ES-I3 (cell line): ENCODE data around the gene OTUB2.

Source experiments
- H3K36me3 ChIP-seq: 2 replicates; pipeline ENCODE4 v1.6.1; 2013; ENCODE audit warnings: mild to moderate bottlenecking, low read length, control low read depth, moderate library complexity; ENCODE audit not compliant: insufficient read depth
- H3K4me1 ChIP-seq: 2 replicates; pipeline ENCODE4 v1.6.1; 2013; ENCODE audit warnings: mild to moderate bottlenecking, control low read depth, low read length; ENCODE audit not compliant: insufficient read depth
- H3K9ac ChIP-seq: 2 replicates; pipeline ENCODE4 v1.6.1; 2013; ENCODE audit warnings: low read depth, mild to moderate bottlenecking, low read length, moderate library complexity
- H3K9me3 ChIP-seq: 2 replicates; pipeline ENCODE4 v1.6.1; 2013; ENCODE audit warnings: mild to moderate bottlenecking, low read length, moderate library complexity; ENCODE audit not compliant: control insufficient read depth, insufficient read depth

Gene OTUB2

GRCh38 chr14:94026173-94026888, at the start of gene OTUB2:
Gene OTUB2, plus strand, starts transcription at chr14:94026340. Its CDS starts 198 bp downstream, at chr14:94026538.
- H3K4me1 ChIP-seq = peaks cover 15% of the 10 kb centered on the region; the same call in 1 of the 2 replicates

GRCh38 chr14:93976477-93977057, 49.6 kb upstream of the OTUB2 start, which contains the start of gene ASB2:
Gene ASB2, minus strand, starts transcription at chr14:93976570. Its CDS starts 12,031 bp downstream, at chr14:93964539.
- no peak within 1 kb of the TSS for H3K9ac ChIP-seq

More at GRCh38 chr14:94026173-94026888, at the start of gene OTUB2:
- Histone ChIP-seq H3K9me3 (no peaks in the 10 kb centered on the region), H3K9ac (peak within 1 kb of the TSS; percentile 44), H3K36me3 (no peaks in the 10 kb centered on the region)

GRCh38 chr14:93977171-93977570, 49.0 kb upstream of the OTUB2 start:
- Histone ChIP-seq H3K36me3 (no peaks in the 10 kb centered on the region), H3K9ac (no peak overlapping the region), H3K9me3 (no peaks in the 10 kb centered on the region), H3K4me1 (peaks cover 8% of the 10 kb centered on the region; the same call in 1 of the 2 replicates)

More at GRCh38 chr14:93976477-93977057, 49.6 kb upstream of the OTUB2 start, which contains the start of gene ASB2:
- Histone ChIP-seq H3K9me3 (no peaks in the 10 kb centered on the region), H3K4me1 (0 out of 2 replicates have a peak, but pooled peaks cover 8% of the 10 kb centered on the region), H3K36me3 (no peaks in the 10 kb centered on the region)

GRCh38 chr14:93977790-93978581, 48.2 kb upstream of the OTUB2 start:
- Histone ChIP-seq H3K9ac (no peak overlapping the region), H3K36me3 (no peaks in the 10 kb centered on the region), H3K9me3 (no peaks in the 10 kb centered on the region), H3K4me1 (peaks cover 8% of the 10 kb centered on the region; the same call in 1 of the 2 replicates)

- H3K4me1 ChIP-seq = peaks cover 8% of the 10 kb centered on the region; the same call in 1 of the 2 replicates
- H3K36me3 ChIP-seq = no peaks in the 10 kb centered on the region
- H3K9me3 ChIP-seq = no peaks in the 10 kb centered on the region
- H3K9ac ChIP-seq = no peak overlapping the region
Measured at GRCh38 chr14:93978735-93979134, 47.4 kb upstream of the OTUB2 start.

- H3K9ac ChIP-seq = no peak overlapping the region
- no peaks in the 10 kb centered on the region for H3K9me3 ChIP-seq
- H3K4me1 ChIP-seq = peaks cover 17% of the 10 kb centered on the region; the same call in 1 of the 2 replicates
- H3K36me3 ChIP-seq = no peaks in the 10 kb centered on the region
Measured at GRCh38 chr14:93980456-93981201, 45.5 kb upstream of the OTUB2 start.

- Histone ChIP-seq H3K36me3 (no peaks in the 10 kb centered on the region), H3K9me3 (no peaks in the 10 kb centered on the region), H3K4me1 (peaks cover 8% of the 10 kb centered on the region; the same call in 1 of the 2 replicates), H3K9ac (no peak overlapping the region)
Measured at GRCh38 chr14:93981316-93982229, 44.6 kb upstream of the OTUB2 start.

GRCh38 chr14:93982230-93983007, 43.7 kb upstream of the OTUB2 start:
- no peaks in the 10 kb centered on the region for H3K9me3 ChIP-seq
- H3K9ac ChIP-seq = no peak overlapping the region
- H3K36me3 ChIP-seq = no peaks in the 10 kb centered on the region
- peaks cover 15% of the 10 kb centered on the region for H3K4me1 ChIP-seq

GRCh38 chr14:93984070-93984469, 42.1 kb upstream of the OTUB2 start:
- Histone ChIP-seq H3K36me3 (no peaks in the 10 kb centered on the region), H3K9ac (no peak overlapping the region), H3K4me1 (peaks cover 18% of the 10 kb centered on the region), H3K9me3 (no peaks in the 10 kb centered on the region)

GRCh38 chr14:93984987-93985410, 41.1 kb upstream of the OTUB2 start:
- H3K4me1 ChIP-seq = peaks cover 18% of the 10 kb centered on the region
- no peak overlapping the region for H3K9ac ChIP-seq

GRCh38 chr14:93986955-93987354, 39.2 kb upstream of the OTUB2 start:
- no peak overlapping the region for H3K9ac ChIP-seq
- H3K4me1 ChIP-seq = peaks cover 18% of the 10 kb centered on the region
- no peaks in the 10 kb centered on the region for H3K36me3 ChIP-seq
- H3K9me3 ChIP-seq = no peaks in the 10 kb centered on the region

More at GRCh38 chr14:93984987-93985410, 41.1 kb upstream of the OTUB2 start:
- Histone ChIP-seq H3K9me3 (no peaks in the 10 kb centered on the region), H3K36me3 (no peaks in the 10 kb centered on the region)

- no peaks in the 10 kb centered on the region for H3K9me3 ChIP-seq
- no peak overlapping the region for H3K9ac ChIP-seq
- peaks cover 18% of the 10 kb centered on the region for H3K4me1 ChIP-seq
- H3K36me3 ChIP-seq = no peaks in the 10 kb centered on the region
Measured at GRCh38 chr14:93987376-93987775, 38.8 kb upstream of the OTUB2 start.
